Measurements from ENCODE around the gene TBL3.
"Not testable (repeated sequence)": the region's sequence is repeated elsewhere in the genome, so short reads cannot be mapped to it uniquely, and the experiment has no call there.

TBL3 gene

DNA sequence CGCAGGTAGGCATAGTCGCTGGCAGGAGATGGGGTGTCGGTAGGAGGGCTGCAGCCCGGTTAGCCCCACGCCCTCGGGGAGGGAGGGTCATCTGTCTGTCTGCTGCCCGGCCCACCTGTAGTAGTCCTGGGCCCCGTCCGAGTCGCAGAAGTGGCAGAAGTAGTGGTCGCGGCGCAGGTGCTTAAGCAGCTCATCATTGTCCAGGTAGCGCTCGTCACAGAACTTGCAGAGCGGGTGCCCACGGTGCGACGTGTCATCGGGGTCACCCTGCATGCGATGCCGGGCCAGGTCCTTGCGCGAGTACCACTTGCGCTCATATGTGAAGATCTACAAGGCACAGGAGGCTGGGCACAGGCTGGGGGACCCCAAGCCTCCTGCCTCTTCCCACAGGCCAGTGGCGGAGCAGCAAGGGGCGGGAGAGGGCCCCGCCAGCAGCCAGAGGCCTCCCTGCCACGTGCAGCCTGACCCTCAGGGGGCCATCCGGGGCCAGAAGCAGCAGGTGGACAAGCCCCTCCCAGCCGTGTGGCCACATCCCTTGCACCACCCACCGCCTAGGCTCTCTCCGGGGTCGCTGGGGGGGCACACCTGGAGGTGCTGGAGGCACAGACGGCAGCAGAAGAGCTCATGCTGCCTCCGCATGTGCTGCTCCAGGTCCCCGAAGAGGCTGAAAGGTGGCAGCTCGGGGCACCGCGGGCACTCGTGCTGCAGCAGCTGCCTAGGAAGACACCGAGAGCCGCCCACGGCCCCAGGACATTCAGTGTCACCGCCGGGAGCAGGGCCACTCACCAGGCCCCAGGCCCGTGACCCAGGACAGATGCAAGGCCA lies 30.8 kb downstream of the TBL3 start:
- DNase-seq: no peak

GRCh38 chr16:2003231-2003826 lies 31.5 kb downstream of the TBL3 start:
- DNase-seq: no peak

GRCh38 chr16:2003827-2004641 lies 32.2 kb downstream of the TBL3 start:
- DNase-seq: peak; percentile 77

DNA sequence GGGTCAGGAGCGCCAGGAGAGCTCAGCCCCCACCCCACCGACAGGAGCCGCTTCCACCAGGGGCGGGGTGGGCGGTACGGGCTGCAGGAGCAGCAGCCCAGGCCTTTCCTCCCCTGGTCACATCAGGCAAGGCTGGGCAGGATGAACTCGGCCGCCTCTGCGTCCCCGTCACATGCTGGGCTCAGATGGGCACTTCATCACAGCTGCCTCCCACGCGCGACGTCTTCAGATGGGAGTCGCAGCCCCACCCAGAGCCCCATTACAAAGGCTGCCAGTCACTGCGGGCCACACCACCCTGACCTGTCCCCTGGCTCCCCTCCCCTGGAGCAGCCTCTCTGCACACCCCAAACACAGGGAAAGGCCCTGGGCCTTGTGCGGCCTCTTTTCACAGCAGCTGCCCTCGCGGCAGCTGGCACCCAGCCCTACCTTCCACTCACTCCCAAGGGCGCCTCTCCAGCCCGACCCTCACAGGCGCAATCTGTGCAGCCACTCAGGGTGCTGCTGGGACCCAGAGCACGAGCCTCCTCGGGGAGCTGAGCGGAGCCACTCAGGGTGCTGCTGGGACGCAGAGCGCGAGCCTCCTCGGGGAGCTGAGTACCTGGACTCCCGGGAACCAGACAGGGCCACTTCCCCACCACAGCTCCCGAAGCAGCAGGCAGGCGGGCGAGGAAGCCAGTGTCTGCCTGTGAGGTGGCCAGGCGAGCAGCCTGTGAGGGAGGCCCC lies 33.1 kb downstream of the TBL3 start:
- DNase-seq: no peak

DNA sequence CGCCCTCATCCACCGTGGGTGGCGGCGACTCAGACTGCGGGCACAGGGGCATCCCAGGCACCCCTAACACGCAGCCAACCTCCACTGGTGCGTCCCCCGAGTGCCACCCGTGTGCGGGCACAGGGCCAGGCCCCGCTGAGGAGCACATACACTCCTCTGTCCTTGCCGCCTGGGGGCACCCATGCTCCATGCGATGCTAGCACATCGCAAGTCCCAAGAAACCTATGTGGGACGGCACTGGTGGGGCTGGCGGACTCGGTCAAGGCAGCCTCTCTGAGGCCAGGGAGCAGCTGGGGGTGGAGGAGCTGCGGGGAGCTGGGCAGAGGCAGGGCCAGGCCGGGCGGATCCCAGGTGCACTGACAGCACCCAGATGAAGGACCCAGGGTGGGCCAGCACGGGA lies 33.8 kb downstream of the TBL3 start:
- DNase-seq: no peak

DNA sequence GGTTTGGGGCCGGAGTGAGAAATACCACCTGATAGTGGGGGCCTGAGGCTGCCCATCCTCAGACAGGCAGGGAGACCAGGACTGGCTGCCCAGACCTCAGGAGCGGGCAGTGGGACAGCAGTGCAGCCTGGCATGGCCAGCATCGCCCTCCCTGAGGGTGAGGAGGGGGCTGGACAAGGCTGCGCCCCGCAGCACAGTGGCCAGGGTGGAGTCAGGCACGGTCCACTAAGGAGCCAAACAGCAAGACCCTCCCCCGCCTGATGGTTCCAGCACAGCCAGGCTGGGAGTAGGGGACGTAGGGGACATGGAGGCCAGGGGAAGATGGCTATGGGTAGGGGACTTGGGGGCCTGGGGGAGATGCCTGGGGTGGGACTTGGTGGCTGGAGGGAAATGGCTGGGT lies 34.5 kb downstream of the TBL3 start:
- no peak for DNase-seq

- no peak for DNase-seq
These were observed 35.4 kb downstream of the TBL3 start for GRCh38 chr16:2007081-2007836.

DNA sequence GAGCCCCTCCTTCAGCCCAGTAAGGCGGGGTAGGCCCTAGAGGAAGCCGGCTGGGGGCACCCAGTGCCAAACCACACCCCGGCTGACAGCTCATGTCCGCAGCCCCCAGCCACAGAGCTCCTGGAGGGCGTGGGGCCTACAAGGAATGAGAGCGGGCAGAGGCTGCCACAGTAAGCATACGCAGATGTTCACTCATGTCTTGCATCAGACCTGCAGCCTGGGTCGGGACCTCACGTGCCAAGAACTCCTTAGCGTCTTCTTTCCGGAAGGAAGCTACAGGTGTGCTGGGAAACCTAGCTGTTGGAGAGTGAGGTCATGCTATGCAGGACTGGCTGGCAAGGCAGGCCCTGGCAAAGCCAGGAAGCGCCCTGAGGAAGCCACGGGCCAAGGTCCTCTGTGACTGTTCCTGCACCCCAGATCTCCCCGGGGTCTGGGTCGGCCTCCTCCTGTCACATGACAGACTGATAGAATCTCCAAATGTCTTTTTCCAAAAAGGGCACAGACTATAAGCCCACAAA lies 36.2 kb downstream of the TBL3 start:
- peak; percentile 31 for DNase-seq

DNA sequence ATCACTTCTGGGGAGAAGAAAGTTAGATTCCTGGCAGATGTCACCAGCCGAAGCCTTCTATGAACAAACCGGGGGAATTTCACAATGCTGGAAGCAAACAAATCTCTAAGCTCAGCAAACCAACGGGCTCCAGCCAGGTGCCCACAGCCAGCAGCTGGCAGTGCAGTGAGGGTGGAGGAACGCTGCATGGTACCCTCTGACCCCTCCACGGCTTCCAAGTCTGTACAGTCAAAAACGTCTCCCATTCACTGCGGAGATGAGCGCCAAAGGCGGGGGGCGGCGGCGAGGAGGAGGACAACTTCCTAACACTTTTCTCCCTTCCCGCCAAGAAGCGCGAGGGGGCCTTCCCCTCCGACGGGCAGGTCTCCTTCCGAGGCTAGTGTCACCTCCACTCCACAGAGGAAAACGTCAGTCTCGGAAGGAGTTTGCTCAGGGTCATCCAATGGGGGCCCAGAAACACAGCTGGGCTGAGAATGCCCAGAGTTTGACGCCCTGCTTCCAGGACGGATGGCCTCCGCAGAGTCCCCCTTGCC lies 36.8 kb downstream of the TBL3 start:
- DNase-seq: peak; percentile 11

DNA sequence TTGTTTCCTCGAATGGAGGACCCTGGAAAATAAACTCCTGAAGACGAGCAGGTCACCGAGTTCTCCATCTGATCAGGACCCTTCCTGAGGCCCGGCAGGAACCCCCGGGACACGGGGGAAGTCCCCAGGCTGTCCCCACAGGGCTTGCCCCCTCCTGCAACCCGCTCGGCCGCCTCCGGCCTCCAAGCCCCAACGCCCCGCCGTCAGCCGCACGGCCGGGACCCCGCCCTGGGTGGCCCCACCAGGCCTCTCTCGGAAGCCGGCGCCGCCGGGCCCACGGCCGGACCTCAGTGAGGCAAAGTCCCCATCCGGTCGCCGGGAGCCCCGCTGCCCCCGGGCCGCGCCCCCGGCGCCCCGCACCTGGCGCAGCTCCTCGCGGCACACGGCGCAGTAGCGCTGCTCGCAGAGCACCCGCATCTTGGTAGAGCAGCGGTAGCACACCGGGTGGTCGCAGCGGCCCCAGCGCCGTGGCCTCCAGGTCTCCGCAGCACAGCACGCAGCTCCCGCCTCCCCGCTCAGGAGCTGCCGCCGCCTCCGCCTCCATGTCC lies 37.4 kb downstream of the TBL3 start:
- no peak for DNase-seq

DNA sequence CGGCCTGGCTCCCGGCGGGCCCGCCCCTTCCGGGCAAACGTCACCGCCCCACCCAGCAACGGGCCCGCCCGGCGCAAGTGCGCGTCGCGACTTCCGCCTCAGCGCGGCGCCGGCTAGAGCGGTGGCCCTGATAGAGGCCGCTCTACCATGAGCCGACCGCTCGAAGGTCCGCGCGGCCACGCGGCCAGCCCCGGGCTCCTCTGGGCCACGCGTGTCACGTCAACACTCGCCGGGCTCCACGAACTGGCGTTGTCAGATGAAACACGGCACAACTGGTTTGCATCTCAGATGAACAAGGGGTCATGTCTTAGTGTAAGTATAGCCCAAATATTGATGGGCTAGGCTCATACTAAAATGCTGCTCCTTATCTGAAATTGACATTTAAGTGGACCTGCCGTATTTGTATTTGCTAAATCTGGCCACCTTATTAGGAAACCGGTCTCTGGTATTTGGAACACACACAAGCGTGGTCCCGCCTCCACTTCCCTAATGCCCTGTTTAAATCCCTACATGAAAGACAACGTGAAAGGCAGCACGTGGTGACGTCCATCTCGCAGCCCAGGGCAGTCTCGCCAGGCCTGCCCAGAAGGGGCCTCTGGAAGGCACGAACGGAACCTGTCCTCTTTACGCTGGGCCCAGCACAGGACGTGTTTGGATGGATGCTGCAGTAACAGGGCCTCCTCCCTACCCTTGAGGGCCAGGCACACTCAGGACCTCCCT lies 38.1 kb downstream of the TBL3 start, which contains the start of gene ZNF598:
Gene ZNF598, minus strand, starts transcription at position 31 of the 720 bp plus-strand sequence.
- peak; percentile 88 for DNase-seq

GRCh38 chr16:2011726-2012125 lies 39.9 kb downstream of the TBL3 start:
- not testable (repeated sequence) for DNase-seq

- no peak for DNase-seq
These were observed 41.7 kb downstream of the TBL3 start for GRCh38 chr16:2013527-2013926.

DNA sequence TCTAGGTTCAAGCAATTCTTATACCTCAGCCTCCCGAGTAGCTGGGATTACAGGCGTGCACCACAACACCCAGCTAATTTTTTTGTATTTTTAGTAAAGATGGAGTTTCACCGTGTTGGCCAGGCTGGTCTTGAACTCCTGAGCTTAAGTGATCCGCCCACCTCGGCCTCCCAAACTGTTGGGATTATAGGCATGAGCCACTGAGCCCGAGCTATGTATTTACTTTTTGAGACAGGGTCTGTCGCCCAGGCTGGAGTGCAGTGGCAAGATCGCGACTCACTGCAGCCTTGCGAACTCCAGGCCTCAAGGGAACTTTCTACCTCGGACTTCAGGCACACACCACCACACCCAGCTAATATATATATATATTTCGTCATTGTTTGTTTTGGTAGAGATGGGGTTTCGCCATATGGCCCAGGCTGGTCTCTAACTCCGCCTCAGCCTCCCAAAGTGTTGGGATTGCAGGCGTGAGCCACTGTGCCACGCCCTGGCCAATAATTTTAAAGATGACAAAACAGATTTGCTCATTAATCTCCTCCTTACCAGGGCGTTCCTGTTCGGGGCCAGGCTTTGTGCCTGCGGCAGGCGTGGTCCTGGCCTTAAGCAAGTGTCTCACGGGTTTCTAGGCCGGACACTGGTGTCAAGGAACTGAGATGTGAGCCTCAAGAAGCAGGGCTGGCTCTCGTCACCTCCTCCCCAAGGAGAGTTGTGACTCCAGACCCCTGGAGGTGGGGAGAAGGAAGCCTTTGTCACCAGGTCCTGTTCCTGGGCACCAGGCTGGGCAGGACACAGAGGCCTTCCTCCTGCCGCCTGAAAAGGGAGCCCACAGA lies 43.5 kb downstream of the TBL3 start:
- no peak for DNase-seq

- DNase-seq: no peak
These were observed 44.0 kb downstream of the TBL3 start for GRCh38 chr16:2015947-2016208.

- no peak for DNase-seq
These were observed 44.6 kb downstream of the TBL3 start for GRCh38 chr16:2016407-2016922.

DNA sequence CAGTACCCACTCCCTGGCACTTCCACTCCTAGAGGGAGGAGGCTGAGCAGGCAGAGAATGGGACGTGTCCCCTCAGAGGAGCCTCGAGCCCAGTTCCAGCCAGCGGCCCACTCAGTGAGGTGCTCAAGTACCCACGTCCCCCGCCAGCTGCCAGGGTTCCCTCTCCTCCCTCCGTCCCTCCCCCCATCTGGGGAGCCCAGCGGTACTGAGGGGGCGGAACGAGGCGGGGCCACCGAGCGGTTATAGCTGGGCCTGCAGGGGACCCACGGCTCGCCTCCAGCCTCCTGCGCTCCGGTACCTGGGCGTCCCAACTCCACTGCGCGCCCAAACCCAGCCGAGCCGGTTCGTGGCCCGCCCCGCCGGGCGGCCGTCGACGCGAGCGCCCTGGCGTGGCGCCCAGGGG lies 47.7 kb downstream of the TBL3 start, which contains the start of gene NPW:
Gene NPW, plus strand, starts transcription at position 268 of the 403 bp plus-strand sequence.
- no peak for DNase-seq

- no peak for DNase-seq
These were observed 48.3 kb downstream of the TBL3 start for GRCh38 chr16:2019921-2020831.

DNA sequence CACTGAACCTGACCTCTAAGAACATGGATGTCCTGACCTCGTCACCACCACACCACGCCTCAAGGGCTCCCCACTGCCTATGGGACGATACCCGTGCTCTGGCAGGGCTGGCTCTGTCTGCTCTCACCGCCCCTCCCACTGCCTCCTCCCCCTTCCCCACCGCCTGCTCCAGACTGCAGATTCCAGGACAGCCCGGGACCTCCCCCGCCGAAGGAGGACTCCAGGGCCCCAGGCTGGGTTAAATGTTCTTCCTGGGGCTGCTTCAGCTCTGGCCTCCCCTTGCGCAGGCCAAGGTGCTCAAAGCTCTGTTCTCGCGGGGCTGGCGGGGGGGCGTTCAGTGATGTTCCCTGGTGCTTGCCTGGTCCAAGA lies 50.9 kb downstream of the TBL3 start:
- peak; percentile 63 for DNase-seq

Data from fibroblast of skin of right quadriceps (primary cell).